ENCODE results near the gene GSTA4.

DNA sequence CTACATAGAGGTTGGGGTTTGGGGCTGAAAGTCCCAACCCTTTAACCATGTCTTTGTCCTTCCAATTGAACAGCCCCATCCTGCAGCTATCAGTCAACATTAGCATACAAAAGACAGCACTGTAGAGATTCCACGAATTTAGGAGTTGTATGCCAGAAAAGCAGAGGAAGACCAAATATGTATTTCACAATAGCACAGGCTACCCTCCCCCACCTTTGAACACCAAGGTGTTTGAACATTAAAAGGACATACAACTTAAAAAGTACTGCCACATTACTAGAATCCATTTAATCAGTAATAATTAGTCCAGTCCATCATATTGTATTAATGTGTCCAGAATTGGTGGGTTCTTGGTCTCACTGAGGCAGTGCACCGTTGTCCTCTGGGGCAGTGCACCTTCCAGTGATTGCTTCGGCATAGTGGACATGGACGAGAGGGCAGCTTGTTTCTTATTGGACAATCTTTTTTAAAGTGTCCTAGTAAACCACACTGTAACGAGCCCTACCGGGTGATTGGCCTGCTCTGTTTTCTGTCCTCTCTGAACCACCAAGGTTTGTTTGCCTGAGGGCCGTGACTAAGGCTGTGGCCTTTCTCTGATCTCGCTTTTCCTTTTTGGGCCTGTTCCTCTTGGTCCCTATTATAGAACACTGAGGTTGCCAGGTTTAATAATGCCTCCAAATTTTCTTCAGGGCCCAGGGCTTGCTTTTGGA is 36.4 kb downstream of the GSTA4 start:
- TF ChIP-seq PHF21A (CRISPR knock-in tag; IDR thresholded peaks at IDR 0.05) (no peak), CEBPB (IDR thresholded peaks at IDR 0.05; ENCODE audit: borderline replicate concordance, low read depth, low read length) (peak; percentile 60; the same call in 1 of the 2 replicates), TCF7 (IDR thresholded peaks at IDR 0.05; ENCODE audit: low read depth) (no peak)
